Stomach (tissue), 4 donors: ENCODE results near the gene RFTN1.

Experiments
- EP300 ChIP-seq: sonication (generic); formaldehyde crosslinking; IDR thresholded peaks from one replicate; pipeline ENCODE4 v1.6.1; 2017; ENCODE audit warnings: antibody characterized with exemption
- POLR2A ChIP-seq, 4 donors: fragments of 450-650 bp; IDR thresholded peaks; one replicate each; pipeline ENCODE4 v1.6.1; 2016; ENCODE audit warnings: antibody characterized with exemption in 4 of 4, control low read depth in 2 of 4, mild to moderate bottlenecking in 1 of 4, moderate library complexity in 1 of 4
- POLR2AphosphoS5 ChIP-seq, 3 donors: sonication (generic); formaldehyde crosslinking; IDR thresholded peaks; one replicate each; pipeline ENCODE4 v1.6.1; 2016; ENCODE audit warnings: antibody characterized with exemption in 3 of 3
- TF ChIP-seq, protein P1 (sequence below), 7 experiments: fragments of 450-650 bp in 4 of 7; fragments of 200-600 bp in 3 of 7; sonication (generic) in 3 of 7; IDR thresholded peaks; one replicate each; pipeline ENCODE4 v1.5.1; 2016 to 2019; ENCODE audit warnings: antibody characterized with exemption in 7 of 7, control low read depth in 2 of 7, mild to moderate bottlenecking in 1 of 7

DNA sequence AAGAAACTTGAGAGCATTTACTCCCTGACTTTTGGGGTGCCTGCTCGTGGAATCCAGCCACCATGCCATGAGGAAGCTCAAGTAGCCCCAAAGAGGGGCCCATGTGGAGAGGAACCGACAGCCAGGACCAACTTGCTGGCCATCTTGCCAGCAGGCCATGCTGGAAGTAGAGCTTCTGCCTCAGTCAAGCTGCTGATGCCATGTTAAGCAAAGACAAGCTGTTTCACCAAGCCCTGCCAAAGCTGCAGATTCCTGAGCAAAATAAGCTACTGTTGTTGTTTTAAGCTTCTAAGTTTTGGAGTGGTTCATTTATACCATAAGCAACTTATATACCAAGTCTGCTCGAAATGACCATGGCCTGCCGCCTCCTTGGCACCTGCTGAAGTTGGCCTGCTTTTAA, 14.1 kb downstream of the RFTN1 start:
- TF ChIP-seq, protein P1, sequence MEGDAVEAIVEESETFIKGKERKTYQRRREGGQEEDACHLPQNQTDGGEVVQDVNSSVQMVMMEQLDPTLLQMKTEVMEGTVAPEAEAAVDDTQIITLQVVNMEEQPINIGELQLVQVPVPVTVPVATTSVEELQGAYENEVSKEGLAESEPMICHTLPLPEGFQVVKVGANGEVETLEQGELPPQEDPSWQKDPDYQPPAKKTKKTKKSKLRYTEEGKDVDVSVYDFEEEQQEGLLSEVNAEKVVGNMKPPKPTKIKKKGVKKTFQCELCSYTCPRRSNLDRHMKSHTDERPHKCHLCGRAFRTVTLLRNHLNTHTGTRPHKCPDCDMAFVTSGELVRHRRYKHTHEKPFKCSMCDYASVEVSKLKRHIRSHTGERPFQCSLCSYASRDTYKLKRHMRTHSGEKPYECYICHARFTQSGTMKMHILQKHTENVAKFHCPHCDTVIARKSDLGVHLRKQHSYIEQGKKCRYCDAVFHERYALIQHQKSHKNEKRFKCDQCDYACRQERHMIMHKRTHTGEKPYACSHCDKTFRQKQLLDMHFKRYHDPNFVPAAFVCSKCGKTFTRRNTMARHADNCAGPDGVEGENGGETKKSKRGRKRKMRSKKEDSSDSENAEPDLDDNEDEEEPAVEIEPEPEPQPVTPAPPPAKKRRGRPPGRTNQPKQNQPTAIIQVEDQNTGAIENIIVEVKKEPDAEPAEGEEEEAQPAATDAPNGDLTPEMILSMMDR (IDR thresholded peaks at IDR 0.05), result no peak
- TF ChIP-seq POLR2AphosphoS5 (IDR thresholded peaks at IDR 0.05), result no peak
- no peak for TF ChIP-seq POLR2A (IDR thresholded peaks at IDR 0.05)
- no peak for TF ChIP-seq EP300
